GM21723 (cell line): ENCODE measurements around the gene GPR146.
A peak's percentile ranks its signal among the peaks of the same experiment; 100 is the strongest.

ENCODE experiments used
- ATAC-seq: cut with Tn5 transposase; IDR thresholded peaks from one replicate; pipeline ENCODE4 v1.9.1; 2021; ENCODE audit warnings: mild to moderate bottlenecking, moderate library complexity; ENCODE audit not compliant: unreplicated experiment

The GPR146 gene

GRCh38 chr7:1090686-1091643, 46.6 kb downstream of the GPR146 start:
- ATAC-seq = no peak

GRCh38 chr7:1091644-1092027, 47.3 kb downstream of the GPR146 start:
- no peak for ATAC-seq

- no peak for ATAC-seq
These were observed 47.9 kb downstream of the GPR146 start for GRCh38 chr7:1092161-1092632.

GRCh38 chr7:1092806-1093501, 48.6 kb downstream of the GPR146 start:
- no peak for ATAC-seq

- no peak for ATAC-seq
These were observed 49.1 kb downstream of the GPR146 start for GRCh38 chr7:1093502-1093843.

GRCh38 chr7:1093916-1094508, 49.7 kb downstream of the GPR146 start:
- ATAC-seq = no peak

GRCh38 chr7:1094870-1095269, 50.5 kb downstream of the GPR146 start:
- ATAC-seq = no peak

GRCh38 chr7:1095621-1096155, 51.3 kb downstream of the GPR146 start:
- no peak for ATAC-seq

GRCh38 chr7:1096156-1097119, 52.1 kb downstream of the GPR146 start:
- ATAC-seq = no peak

GRCh38 chr7:1097120-1097504, 52.8 kb downstream of the GPR146 start:
- no peak for ATAC-seq

GRCh38 chr7:1098243-1099153, 54.2 kb downstream of the GPR146 start:
- ATAC-seq = no peak

- no peak for ATAC-seq
These were observed 54.8 kb downstream of the GPR146 start for GRCh38 chr7:1099154-1099542.

- no peak for ATAC-seq
These were observed 55.3 kb downstream of the GPR146 start for GRCh38 chr7:1099637-1100036.

GRCh38 chr7:1100386-1100785, 56.0 kb downstream of the GPR146 start:
- ATAC-seq = no peak

- ATAC-seq = no peak
These were observed 56.7 kb downstream of the GPR146 start for GRCh38 chr7:1100834-1101562.

- no peak for ATAC-seq
These were observed 57.5 kb downstream of the GPR146 start for GRCh38 chr7:1101563-1102431.

- ATAC-seq = peak; percentile 47
These were observed 58.9 kb downstream of the GPR146 start for GRCh38 chr7:1103009-1103788.
